Measurements from ENCODE around the gene CIROP.

GRCh38 chr14:23055147-23055550 lies 49.6 kb downstream of the CIROP start:
- TF ChIP-seq CTCF (IDR thresholded peaks at IDR 0.05), result no peak
- TF ChIP-seq EP300 (IDR thresholded peaks at IDR 0.05), result no peak
- TF ChIP-seq POLR2AphosphoS5 (IDR thresholded peaks at IDR 0.05), result no peak
- no peak for TF ChIP-seq POLR2A (IDR thresholded peaks at IDR 0.05)

All from upper lobe of left lung (tissue), 4 donors.